Smooth muscle cell (in vitro differentiated cells): ENCODE results near the gene ARHGAP30. TPM values are rescaled to one million over a fixed set of nuclear protein-coding genes. Genes with fewer than 3 reads are reported as not detected.

Source experiments
- DNase-seq: peaks from one replicate; lab custom pipeline; 2025; ENCODE audit not compliant: unreplicated experiment; lab: John Stamatoyannopoulos, UW
- H2AFZ ChIP-seq: fragments of 200-600 bp; sonication (generic); 2 replicates; pipeline ENCODE4 v1.6.0; 2016; ENCODE audit warnings: antibody characterized with exemption, low read depth, mild to moderate bottlenecking
- H3F3A ChIP-seq: fragments of 200-600 bp; sonication (generic); 2 replicates; pipeline ENCODE4 v1.6.0; 2017; ENCODE audit warnings: antibody characterized with exemption, low read depth
- H3K27ac ChIP-seq: fragments of 200-600 bp; sonication (generic); 2 replicates; pipeline ENCODE4 v1.5.1; 2016; ENCODE audit warnings: low read depth, mild to moderate bottlenecking
- H3K27me3 ChIP-seq: fragments of 200-600 bp; sonication (generic); 2 replicates; pipeline ENCODE4 v1.6.1; 2016; ENCODE audit warnings: low read depth, mild to moderate bottlenecking
- H3K36me3 ChIP-seq: fragments of 200-600 bp; sonication (generic); 2 replicates; pipeline ENCODE4 v1.5.1; 2016; ENCODE audit warnings: low read depth
- H3K4me1 ChIP-seq: fragments of 200-600 bp; sonication (generic); 2 replicates; pipeline ENCODE4 v1.5.1; 2016; ENCODE audit warnings: low read depth
- H3K4me2 ChIP-seq: fragments of 200-600 bp; sonication (generic); 2 replicates; pipeline ENCODE4 v1.6.0; 2016; ENCODE audit warnings: mild to moderate bottlenecking
- H3K4me3 ChIP-seq: fragments of 200-600 bp; sonication (generic); 2 replicates; pipeline ENCODE4 v1.5.1; 2016; ENCODE audit warnings: mild to moderate bottlenecking
- H3K79me2 ChIP-seq: fragments of 200-600 bp; sonication (generic); 2 replicates; pipeline ENCODE4 v1.6.0; 2016; ENCODE audit warnings: low read depth, mild to moderate bottlenecking
- H3K9ac ChIP-seq: fragments of 200-600 bp; sonication (generic); 2 replicates; pipeline ENCODE4 v1.6.0; 2016; ENCODE audit warnings: low read depth
- H3K9me3 ChIP-seq: fragments of 200-600 bp; sonication (generic); replicated peaks from 2 replicates; pipeline ENCODE4 v1.5.1; 2016; ENCODE audit warnings: low read depth
- H4K20me1 ChIP-seq: fragments of 200-600 bp; sonication (generic); 2 replicates; pipeline ENCODE4 v1.6.0; 2016; ENCODE audit warnings: low read depth
- WGBS: methylation state at CpG from one replicate; pipeline ENCODE4 v1.1.7; 2016; ENCODE audit warnings: low lambda C conversion rate; 5-methylcytosine and 5-hydroxymethylcytosine counted together
- polyA plus RNA-seq: library from polyadenylated mRNA; unstranded; fragments of >200 nt; fragmentation: Nextera tagmentation; extraction: Ambion mirVana; gene quantifications from 2 replicates; pipeline ENCODE4 v1.2.1, GENCODE V29; 2016
- total RNA-seq: library from RNA; depleted of rRNA; stranded (reverse); fragments of >200 nt; gene quantifications from 2 replicates; pipeline ENCODE4 v1.2.3, GENCODE V29; 2014
- TF ChIP-seq, protein P1 (sequence below): fragments of 200-600 bp; sonication (generic); IDR thresholded peaks from 2 replicates; pipeline ENCODE4 v1.5.1; 2017; ENCODE audit warnings: borderline replicate concordance, mild to moderate bottlenecking, antibody characterized with exemption; ENCODE audit not compliant: insufficient read depth, poor library complexity, severe bottlenecking

ARHGAP30 gene
- total and polyA plus RNA-seq, 2 experiments from 2014 or later: 0.13 to 1.2 TPM

DNA sequence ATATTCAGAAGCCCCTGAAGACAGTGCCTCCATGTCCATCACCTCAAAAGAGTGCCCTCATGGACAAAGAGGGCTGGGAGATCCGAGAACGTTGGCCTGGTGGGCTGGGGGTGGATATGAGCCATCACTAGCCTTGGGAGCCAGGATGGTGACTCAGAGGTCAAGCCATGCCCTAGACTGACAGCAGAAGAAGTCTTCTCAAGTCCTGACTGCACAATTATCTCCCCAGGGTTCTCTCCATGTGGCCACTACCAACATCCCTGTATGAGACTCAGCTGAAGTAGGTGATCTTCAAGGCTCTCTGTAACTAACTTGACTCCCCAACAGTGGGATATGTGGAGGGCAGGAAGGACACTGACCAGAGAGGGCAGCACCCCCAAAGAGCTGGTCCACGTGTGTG lies 16.8 kb downstream of the ARHGAP30 start:
- Histone ChIP-seq H3K4me3 (no peak overlapping the region), H3F3A (no peaks in the 10 kb centered on the region), H3K4me2 (no peak overlapping the region), H3K9ac (no peak overlapping the region), H4K20me1 (no peaks in the 10 kb centered on the region), H3K27me3 (no peaks in the 10 kb centered on the region), H3K9me3 (no peaks in the 10 kb centered on the region), H3K4me1 (no peaks in the 10 kb centered on the region), H3K36me3 (no peaks in the 10 kb centered on the region), H2AFZ (no peak overlapping the region), H3K79me2 (no peaks in the 10 kb centered on the region), H3K27ac (no peak overlapping the region)
- no peak for DNase-seq
- TF ChIP-seq, protein P1, sequence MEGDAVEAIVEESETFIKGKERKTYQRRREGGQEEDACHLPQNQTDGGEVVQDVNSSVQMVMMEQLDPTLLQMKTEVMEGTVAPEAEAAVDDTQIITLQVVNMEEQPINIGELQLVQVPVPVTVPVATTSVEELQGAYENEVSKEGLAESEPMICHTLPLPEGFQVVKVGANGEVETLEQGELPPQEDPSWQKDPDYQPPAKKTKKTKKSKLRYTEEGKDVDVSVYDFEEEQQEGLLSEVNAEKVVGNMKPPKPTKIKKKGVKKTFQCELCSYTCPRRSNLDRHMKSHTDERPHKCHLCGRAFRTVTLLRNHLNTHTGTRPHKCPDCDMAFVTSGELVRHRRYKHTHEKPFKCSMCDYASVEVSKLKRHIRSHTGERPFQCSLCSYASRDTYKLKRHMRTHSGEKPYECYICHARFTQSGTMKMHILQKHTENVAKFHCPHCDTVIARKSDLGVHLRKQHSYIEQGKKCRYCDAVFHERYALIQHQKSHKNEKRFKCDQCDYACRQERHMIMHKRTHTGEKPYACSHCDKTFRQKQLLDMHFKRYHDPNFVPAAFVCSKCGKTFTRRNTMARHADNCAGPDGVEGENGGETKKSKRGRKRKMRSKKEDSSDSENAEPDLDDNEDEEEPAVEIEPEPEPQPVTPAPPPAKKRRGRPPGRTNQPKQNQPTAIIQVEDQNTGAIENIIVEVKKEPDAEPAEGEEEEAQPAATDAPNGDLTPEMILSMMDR: no peak
- WGBS: 90% methylated on average over 3 of the region's 3 CpGs

DNA sequence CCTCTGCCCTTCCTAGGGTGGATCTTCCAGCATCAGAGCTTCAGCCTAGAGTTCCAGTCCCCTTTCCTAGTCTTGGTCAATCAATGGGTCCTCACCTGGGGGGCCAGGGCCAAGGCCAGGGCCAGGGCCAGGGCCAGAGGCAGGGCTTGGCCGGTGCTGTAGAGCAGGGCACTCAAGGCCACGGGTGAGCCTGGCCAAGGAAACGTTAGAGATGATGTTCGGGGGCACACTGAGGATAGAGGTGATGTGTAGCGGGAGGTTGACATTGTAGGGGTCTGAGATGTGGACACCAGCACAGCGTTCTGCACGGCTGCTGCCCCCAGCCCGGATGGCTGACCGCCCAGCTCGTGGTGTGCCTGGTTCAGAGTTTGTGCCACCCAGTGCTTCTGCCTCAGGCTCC lies 18.5 kb downstream of the ARHGAP30 start:
- Histone ChIP-seq H4K20me1 (no peaks in the 10 kb centered on the region), H3K9ac (no peak overlapping the region), H3K79me2 (no peaks in the 10 kb centered on the region), H3K4me1 (peaks cover 5% of the 10 kb centered on the region), H3K4me2 (no peak overlapping the region), H3F3A (no peaks in the 10 kb centered on the region), H3K27ac (no peak overlapping the region), H3K4me3 (no peak overlapping the region), H2AFZ (no peak overlapping the region), H3K27me3 (no peaks in the 10 kb centered on the region), H3K36me3 (no peaks in the 10 kb centered on the region), H3K9me3 (no peaks in the 10 kb centered on the region)
- WGBS: 98% methylated on average over 10 of the region's 10 CpGs
- TF ChIP-seq, protein P1: no peak
- DNase-seq: no peak

DNA sequence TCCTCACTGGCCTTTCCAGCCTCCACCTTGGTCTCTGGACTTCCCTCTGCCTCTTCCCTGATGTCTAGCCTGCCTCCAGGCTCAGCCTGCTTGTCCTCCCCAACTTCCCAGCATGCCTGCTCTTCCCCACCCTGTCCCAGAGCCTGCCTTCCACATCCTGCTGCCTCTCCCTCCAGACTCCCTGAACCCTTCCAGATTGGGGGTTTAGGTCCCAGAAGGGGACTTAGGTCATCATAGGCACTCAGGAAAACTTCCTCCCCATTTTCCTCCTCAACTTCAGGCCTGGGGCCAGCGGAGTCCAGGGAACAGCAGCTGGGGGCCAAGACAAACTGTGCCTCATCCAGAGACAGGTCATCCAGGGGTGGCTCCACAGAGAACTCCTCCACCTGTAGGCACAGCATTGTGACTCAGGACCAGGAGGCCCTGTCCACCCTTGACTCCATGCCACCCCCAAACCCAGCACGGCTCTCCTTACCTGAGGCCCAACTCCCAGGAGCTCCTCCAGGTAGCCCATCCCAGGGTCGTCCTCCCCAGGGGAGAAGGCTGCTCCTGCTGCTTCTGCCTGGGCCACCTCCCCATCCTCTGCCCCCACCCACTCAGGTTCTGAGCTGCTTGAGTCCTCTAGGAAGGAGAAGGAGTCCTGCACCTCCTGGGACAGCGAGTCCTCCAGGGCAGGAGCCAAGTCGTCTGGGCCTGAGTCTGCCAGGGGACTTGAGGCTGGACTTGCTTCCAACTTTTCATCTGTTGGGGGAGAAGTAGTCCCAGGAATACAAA lies 20.6 kb downstream of the ARHGAP30 start:
- Histone ChIP-seq H3K4me3 (no peak overlapping the region), H3K36me3 (no peaks in the 10 kb centered on the region), H3K79me2 (peaks cover 8% of the 10 kb centered on the region), H3K4me2 (no peak overlapping the region), H4K20me1 (peaks cover 7% of the 10 kb centered on the region), H3K9ac (no peak overlapping the region), H3F3A (no peaks in the 10 kb centered on the region), H3K9me3 (no peaks in the 10 kb centered on the region), H3K27me3 (no peaks in the 10 kb centered on the region), H3K4me1 (peaks cover 12% of the 10 kb centered on the region), H3K27ac (no peak overlapping the region), H2AFZ (no peak overlapping the region)
- 96% methylated on average over 5 of the region's 5 CpGs for WGBS
- TF ChIP-seq, protein P1: no peak
- DNase-seq: no peak
